ENCODE data around the gene CNTNAP2. TPM values are rescaled to one million over a fixed set of nuclear protein-coding genes. Genes with fewer than 3 reads are reported as not detected.
"Not testable (repeated sequence)": the region's sequence is repeated elsewhere in the genome, so short reads cannot be mapped to it uniquely, and the experiment has no call there.

CNTNAP2 gene
- total RNA-seq, 2 donors from 2014 or later, result 0.29 to 1.1 TPM

GRCh38 chr7:147081117-147081516 is 964.5 kb downstream of the CNTNAP2 start:
- DNase-seq, result no peak
- intact Hi-C loops (cut with DNase I), result no loop called here
- ATAC-seq, result peak in 1 of 2 donors; percentile 67

- DNase-seq (no peak), ATAC-seq (no peak)
- intact Hi-C loops (cut with DNase I), result no loop called here
Measured at GRCh38 chr7:147089051-147089461, 972.5 kb downstream of the CNTNAP2 start.

- intact Hi-C loops (cut with DNase I), result no loop called here
- DNase-seq (no peak), ATAC-seq (no peak)
Measured at GRCh38 chr7:147089608-147090007, 973.0 kb downstream of the CNTNAP2 start.

- DNase-seq (no peak), ATAC-seq (no peak)
- intact Hi-C loops (cut with DNase I), result no loop called here
Measured at GRCh38 chr7:147096629-147097028, 980.0 kb downstream of the CNTNAP2 start.

- DNase-seq (no peak), ATAC-seq (no peak)
- intact Hi-C loops (cut with DNase I), result no loop called here
Measured at GRCh38 chr7:147103224-147103623, 986.6 kb downstream of the CNTNAP2 start.

GRCh38 chr7:147106746-147107145 is 990.1 kb downstream of the CNTNAP2 start:
- intact Hi-C loops (cut with DNase I), result no loop called here
- peak in 1 of 2 donors; percentile 34 for ATAC-seq
- no peak for DNase-seq

GRCh38 chr7:147114525-147114924 is 997.9 kb downstream of the CNTNAP2 start:
- intact Hi-C loops (cut with DNase I); ATAC-seq; DNase-seq: not testable (repeated sequence)

GRCh38 chr7:147136352-147136751 is 1019.8 kb downstream of the CNTNAP2 start:
- ATAC-seq (no peak), DNase-seq (no peak)
- intact Hi-C loops (cut with DNase I), result no loop called here

- no peak for DNase-seq
- ATAC-seq, result no peak
- intact Hi-C loops (cut with DNase I), result no loop called here
Measured at GRCh38 chr7:147145194-147145593, 1028.6 kb downstream of the CNTNAP2 start.

GRCh38 chr7:147146169-147146568 is 1029.6 kb downstream of the CNTNAP2 start:
- DNase-seq (no peak), ATAC-seq (no peak)
- intact Hi-C loops (cut with DNase I), result no loop called here

GRCh38 chr7:147151661-147152060 is 1035.1 kb downstream of the CNTNAP2 start:
- DNase-seq (no peak), ATAC-seq (no peak)

GRCh38 chr7:147153571-147153970 is 1037.0 kb downstream of the CNTNAP2 start:
- intact Hi-C loops (cut with DNase I), result no loop called here
- DNase-seq, result no peak
- no peak for ATAC-seq

More at GRCh38 chr7:147151661-147152060, 1035.1 kb downstream of the CNTNAP2 start:
- intact Hi-C loops (cut with DNase I), result no loop called here

- DNase-seq, result no peak
- ATAC-seq, result no peak
- intact Hi-C loops (cut with DNase I), result no loop called here
Measured at GRCh38 chr7:147161405-147161804, 1044.8 kb downstream of the CNTNAP2 start.

GRCh38 chr7:147170341-147171012 is 1053.9 kb downstream of the CNTNAP2 start:
- DNase-seq (no peak), ATAC-seq (no peak)
- intact Hi-C loops (cut with DNase I), result no loop called here

GRCh38 chr7:147171013-147171391 is 1054.4 kb downstream of the CNTNAP2 start:
- DNase-seq (no peak), ATAC-seq (no peak)
- intact Hi-C loops (cut with DNase I), result no loop called here

GRCh38 chr7:147173883-147174282 is 1057.3 kb downstream of the CNTNAP2 start:
- ATAC-seq (no peak), DNase-seq (no peak)

GRCh38 chr7:147182874-147183273 is 1066.3 kb downstream of the CNTNAP2 start:
- intact Hi-C loops (cut with DNase I), result no loop called here
- no peak for DNase-seq
- ATAC-seq, result peak in 1 of 2 donors; percentile 36

More at GRCh38 chr7:147173883-147174282, 1057.3 kb downstream of the CNTNAP2 start:
- intact Hi-C loops (cut with DNase I), result no loop called here

GRCh38 chr7:147183276-147183675 is 1066.7 kb downstream of the CNTNAP2 start:
- intact Hi-C loops (cut with DNase I), result no loop called here
- no peak for DNase-seq
- no peak for ATAC-seq

- intact Hi-C loops (cut with DNase I), result no loop called here
- no peak for ATAC-seq
- DNase-seq, result no peak
Measured at GRCh38 chr7:147188467-147188866, 1071.9 kb downstream of the CNTNAP2 start.

- no peak for ATAC-seq
- intact Hi-C loops (cut with DNase I), result no loop called here
- no peak for DNase-seq
Measured at GRCh38 chr7:147193476-147193875, 1076.9 kb downstream of the CNTNAP2 start.

GRCh38 chr7:147196481-147196880 is 1079.9 kb downstream of the CNTNAP2 start:
- intact Hi-C loops (cut with DNase I), result no loop called here
- no peak for DNase-seq
- ATAC-seq, result no peak

All from left cardiac atrium (tissue), 4 donors.